NCI-H774 (cell line): ENCODE measurements around the gene TTC16.

Source experiments
- DNase-seq: peaks from one replicate; lab custom pipeline; 2025; lab: John Stamatoyannopoulos, UW

Gene TTC16

GRCh38 chr9:127715470-127716337 is at the start of gene TTC16, which contains the start of gene PTRH1:
Gene TTC16, plus strand, starts transcription at chr9:127716079. Its CDS starts 67 bp downstream, at chr9:127716146.
Gene PTRH1, minus strand, starts transcription at chr9:127715663. Its CDS starts 24 bp downstream, at chr9:127715639.
- DNase-seq: peak; percentile 97

GRCh38 chr9:127667127-127667844 is 48.6 kb upstream of the TTC16 start:
- DNase-seq: no peak

- DNase-seq: no peak
Observed at GRCh38 chr9:127667906-127668305, 48.0 kb upstream of the TTC16 start.

- DNase-seq: no peak
Observed at GRCh38 chr9:127673234-127673633, 42.6 kb upstream of the TTC16 start.

GRCh38 chr9:127676638-127677037 is 39.2 kb upstream of the TTC16 start:
- no peak for DNase-seq

GRCh38 chr9:127679506-127679905 is 36.4 kb upstream of the TTC16 start:
- no peak for DNase-seq

GRCh38 chr9:127680226-127680625 is 35.7 kb upstream of the TTC16 start:
- DNase-seq: no peak

GRCh38 chr9:127680846-127681245 is 35.0 kb upstream of the TTC16 start:
- no peak for DNase-seq

- no peak for DNase-seq
Observed at GRCh38 chr9:127682351-127683136, 33.3 kb upstream of the TTC16 start.

- DNase-seq: no peak
Observed at GRCh38 chr9:127683723-127684122, 32.2 kb upstream of the TTC16 start.

GRCh38 chr9:127684576-127684975 is 31.3 kb upstream of the TTC16 start:
- no peak for DNase-seq

- peak; percentile 7 for DNase-seq
Observed at GRCh38 chr9:127686461-127687393, 29.2 kb upstream of the TTC16 start.

- DNase-seq: no peak
Observed at GRCh38 chr9:127689329-127690000, 26.4 kb upstream of the TTC16 start.

GRCh38 chr9:127690735-127691134 is 25.1 kb upstream of the TTC16 start:
- no peak for DNase-seq

- no peak for DNase-seq
Observed at GRCh38 chr9:127692071-127692470, 23.8 kb upstream of the TTC16 start.

- no peak for DNase-seq
Observed at GRCh38 chr9:127693143-127693542, 22.7 kb upstream of the TTC16 start.

- DNase-seq: no peak
Observed at GRCh38 chr9:127693697-127694096, 22.2 kb upstream of the TTC16 start.

- no peak for DNase-seq
Observed at GRCh38 chr9:127694890-127695720, 20.8 kb upstream of the TTC16 start.

GRCh38 chr9:127697575-127697974 is 18.3 kb upstream of the TTC16 start:
- DNase-seq: no peak

GRCh38 chr9:127698386-127698785 is 17.5 kb upstream of the TTC16 start:
- no peak for DNase-seq
